ENCODE data around the gene SDHAF2. TPM values are rescaled to one million over a fixed set of nuclear protein-coding genes. Genes with fewer than 3 reads are reported as not detected.
A peak's percentile ranks its signal among the peaks of the same experiment; 100 is the strongest.

The SDHAF2 gene
- total and polyA plus RNA-seq, 2 experiments from 2014 or later, result 47.8 to 74.3 TPM

- H3K4me2 ChIP-seq, result no peak overlapping the region
- H3K4me1 ChIP-seq (ENCODE audit: insufficient read depth), result peaks cover 4% of the 10 kb centered on the region
- peaks cover 12% of the 10 kb centered on the region for H4K20me1 ChIP-seq (ENCODE audit: insufficient read depth, poor library complexity, severe bottlenecking)
- no peaks in the 10 kb centered on the region for H3K9me3 ChIP-seq (ENCODE audit: low read depth)
- H3K79me2 ChIP-seq, result peaks cover 66% of the 10 kb centered on the region
- no peaks in the 10 kb centered on the region for H3K9me2 ChIP-seq (replicated peaks; ENCODE audit: insufficient read depth)
- WGBS (ENCODE audit: low lambda C conversion rate, missing lambda C conversion rate), result 95% methylated on average over 6 of the region's 6 CpGs
- no peak overlapping the region for H3K4me3 ChIP-seq
- H3K27ac ChIP-seq, result no peak overlapping the region
- TF ChIP-seq, protein P1, sequence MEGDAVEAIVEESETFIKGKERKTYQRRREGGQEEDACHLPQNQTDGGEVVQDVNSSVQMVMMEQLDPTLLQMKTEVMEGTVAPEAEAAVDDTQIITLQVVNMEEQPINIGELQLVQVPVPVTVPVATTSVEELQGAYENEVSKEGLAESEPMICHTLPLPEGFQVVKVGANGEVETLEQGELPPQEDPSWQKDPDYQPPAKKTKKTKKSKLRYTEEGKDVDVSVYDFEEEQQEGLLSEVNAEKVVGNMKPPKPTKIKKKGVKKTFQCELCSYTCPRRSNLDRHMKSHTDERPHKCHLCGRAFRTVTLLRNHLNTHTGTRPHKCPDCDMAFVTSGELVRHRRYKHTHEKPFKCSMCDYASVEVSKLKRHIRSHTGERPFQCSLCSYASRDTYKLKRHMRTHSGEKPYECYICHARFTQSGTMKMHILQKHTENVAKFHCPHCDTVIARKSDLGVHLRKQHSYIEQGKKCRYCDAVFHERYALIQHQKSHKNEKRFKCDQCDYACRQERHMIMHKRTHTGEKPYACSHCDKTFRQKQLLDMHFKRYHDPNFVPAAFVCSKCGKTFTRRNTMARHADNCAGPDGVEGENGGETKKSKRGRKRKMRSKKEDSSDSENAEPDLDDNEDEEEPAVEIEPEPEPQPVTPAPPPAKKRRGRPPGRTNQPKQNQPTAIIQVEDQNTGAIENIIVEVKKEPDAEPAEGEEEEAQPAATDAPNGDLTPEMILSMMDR (IDR thresholded peaks at IDR 0.05; ENCODE audit: poor library complexity), result no peak
- TF ChIP-seq EZH2 (IDR thresholded peaks at IDR 0.05; ENCODE audit: borderline replicate concordance) (no peak), EZH2phosphoT487 (IDR thresholded peaks at IDR 0.05; ENCODE audit: low read depth, severe bottlenecking, unreplicated experiment) (no peak)
- no peak overlapping the region for H2AFZ ChIP-seq
- H3K36me3 ChIP-seq (replicated peaks; ENCODE audit: insufficient read depth, low read depth), result no peaks in the 10 kb centered on the region
- no peak for DNase-seq (ENCODE audit: low spot score)
- H3K27me3 ChIP-seq, result no peaks in the 10 kb centered on the region
These were observed 12.7 kb downstream of the SDHAF2 start for GRCh38 chr11:61442616-61443015.

GRCh38 chr11:61445516-61445915 lies 15.6 kb downstream of the SDHAF2 start:
- DNase-seq (ENCODE audit: low spot score), result no peak
- peaks cover 4% of the 10 kb centered on the region for H3K4me1 ChIP-seq (ENCODE audit: insufficient read depth)
- H3K4me2 ChIP-seq, result no peak overlapping the region
- H3K9me3 ChIP-seq (ENCODE audit: low read depth), result no peaks in the 10 kb centered on the region
- TF ChIP-seq EZH2phosphoT487 (IDR thresholded peaks at IDR 0.05; ENCODE audit: low read depth, severe bottlenecking, unreplicated experiment), result no peak
- TF ChIP-seq EZH2 (IDR thresholded peaks at IDR 0.05; ENCODE audit: borderline replicate concordance), result no peak
- TF ChIP-seq, protein P1 (IDR thresholded peaks at IDR 0.05; ENCODE audit: poor library complexity), result no peak
- H3K27ac ChIP-seq, result no peak overlapping the region
- H3K79me2 ChIP-seq, result peaks cover 37% of the 10 kb centered on the region
- H3K36me3 ChIP-seq (replicated peaks; ENCODE audit: insufficient read depth, low read depth), result no peaks in the 10 kb centered on the region
- WGBS (ENCODE audit: low lambda C conversion rate, missing lambda C conversion rate), result 75% methylated on average over 4 of the region's 4 CpGs
- H3K4me3 ChIP-seq, result no peak overlapping the region
- no peaks in the 10 kb centered on the region for H3K9me2 ChIP-seq (replicated peaks; ENCODE audit: insufficient read depth)
- no peak overlapping the region for H2AFZ ChIP-seq
- peaks cover 8% of the 10 kb centered on the region for H4K20me1 ChIP-seq (ENCODE audit: insufficient read depth, poor library complexity, severe bottlenecking)
- H3K27me3 ChIP-seq, result no peaks in the 10 kb centered on the region

DNA sequence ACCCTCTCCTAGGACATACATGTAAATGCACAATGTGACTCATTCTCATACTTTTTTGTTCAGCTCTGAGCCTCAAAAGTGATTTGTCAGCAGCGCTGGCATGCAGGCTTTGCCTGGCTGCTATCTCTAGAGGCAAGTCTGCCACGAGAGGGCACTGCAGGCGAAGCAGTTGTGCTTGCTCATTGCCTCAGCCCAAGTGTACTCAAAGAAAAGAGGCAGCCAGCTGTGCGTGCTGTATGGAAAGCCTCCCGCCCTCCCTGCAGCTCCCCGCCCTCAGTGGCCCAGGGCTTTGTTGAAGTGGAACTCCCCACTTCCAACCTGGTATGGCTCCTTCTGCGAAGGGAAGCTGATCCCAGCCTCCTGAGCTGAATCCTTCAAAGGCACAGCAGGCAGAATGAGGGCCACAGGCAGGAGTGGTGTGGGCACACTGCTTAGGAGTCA lies 16.3 kb downstream of the SDHAF2 start:
- H3K4me2 ChIP-seq, result no peak overlapping the region

More for the DNA sequence above, 16.3 kb downstream of the SDHAF2 start:
- peaks cover 31% of the 10 kb centered on the region for H3K79me2 ChIP-seq
- H3K9me3 ChIP-seq (ENCODE audit: low read depth), result no peaks in the 10 kb centered on the region
- peak overlapping the region; percentile 64 for H3K27ac ChIP-seq
- H3K9me2 ChIP-seq (replicated peaks; ENCODE audit: insufficient read depth), result no peaks in the 10 kb centered on the region
- 17% methylated on average over 7 of the region's 7 CpGs for WGBS (ENCODE audit: low lambda C conversion rate, missing lambda C conversion rate)
- H3K4me3 ChIP-seq, result no peak overlapping the region
- H3K36me3 ChIP-seq (replicated peaks; ENCODE audit: insufficient read depth, low read depth), result no peaks in the 10 kb centered on the region
- H3K27me3 ChIP-seq, result no peaks in the 10 kb centered on the region
- H2AFZ ChIP-seq, result no peak overlapping the region
- peaks cover 4% of the 10 kb centered on the region for H3K4me1 ChIP-seq (ENCODE audit: insufficient read depth)
- peak; percentile 95 for DNase-seq (ENCODE audit: low spot score)
- TF ChIP-seq, protein P1 (IDR thresholded peaks at IDR 0.05; ENCODE audit: poor library complexity), result peak; percentile 97
- no peak for TF ChIP-seq EZH2phosphoT487 (IDR thresholded peaks at IDR 0.05; ENCODE audit: low read depth, severe bottlenecking, unreplicated experiment)
- H4K20me1 ChIP-seq (ENCODE audit: insufficient read depth, poor library complexity, severe bottlenecking), result peaks cover 8% of the 10 kb centered on the region

Measured in hepatocyte (in vitro differentiated cells).